Measurements from ENCODE around the gene SEPTIN3. TPM values are rescaled to one million over a fixed set of nuclear protein-coding genes. Genes with fewer than 3 reads are reported as not detected.

The SEPTIN3 gene
- total and polyA plus RNA-seq, 8 donors = 0.61 to 1.4 (median 0.72) TPM; not detected in 3

GRCh38 chr22:41951898-41952474 is 17.3 kb upstream of the SEPTIN3 start, which contains the start of gene SMIM45:
Gene SMIM45, plus strand, starts transcription at chr22:41952150.
- peak in 1 of 2 donors; percentile 74 for DNase-seq
- intact Hi-C loops (cut with DNase I; ENCODE audit: low total_unique reads) = no loop called here
- Histone ChIP-seq H3K4me3 (no peak within 1 kb of the TSS), H3K36me3 (no peaks in the 10 kb centered on the region), H3K27me3 (peaks cover 0 to 14% (median 0%) of the 10 kb centered on the region in 3 donors), H3K4me1 (peaks cover 3 to 9% (median 5%) of the 10 kb centered on the region in 4 donors), H3K9me3 (no peaks in the 10 kb centered on the region), H3K27ac (no peak within 1 kb of the TSS)
- no peak for TF ChIP-seq CTCF (IDR thresholded peaks at IDR 0.05)
- TF ChIP-seq POLR2A (IDR thresholded peaks at IDR 0.05) = no peak
- TF ChIP-seq EP300 (IDR thresholded peaks at IDR 0.05) = no peak
- WGBS, 5 donors = 55 to 72% (median 63%) methylated on average over 7 to 16 of the region's 16 CpGs

GRCh38 chr22:41952713-41953112 is 16.5 kb upstream of the SEPTIN3 start:
- H3K9me3 ChIP-seq = no peaks in the 10 kb centered on the region
- H3K27ac ChIP-seq = no peak overlapping the region
- DNase-seq = no peak
- H3K4me1 ChIP-seq = peaks cover under 1 to 7% (median 5%) of the 10 kb centered on the region in 4 donors
- H3K27me3 ChIP-seq = peaks cover 0 to 18% (median 0%) of the 10 kb centered on the region in 3 donors
- intact Hi-C loops (cut with DNase I; ENCODE audit: low total_unique reads) = no loop called here
- 84 to 94% (median 88%) methylated on average over 2 of the region's 2 CpGs for WGBS, 5 donors
- no peak overlapping the region for H3K4me3 ChIP-seq
- H3K36me3 ChIP-seq = no peaks in the 10 kb centered on the region
- TF ChIP-seq CTCF (IDR thresholded peaks at IDR 0.05) (no peak), EP300 (IDR thresholded peaks at IDR 0.05) (no peak), POLR2AphosphoS5 (IDR thresholded peaks at IDR 0.05) (no peak), POLR2A (IDR thresholded peaks at IDR 0.05) (no peak)

- intact Hi-C loops (cut with DNase I; ENCODE audit: low total_unique reads) = no loop called here
- Histone ChIP-seq H3K27ac (no peak overlapping the region), H3K9me3 (no peaks in the 10 kb centered on the region), H3K4me3 (peak overlapping the region; percentile 30 to 47 (median 34)), H3K36me3 (no peaks in the 10 kb centered on the region), H3K4me1 (peaks cover 4 to 21% (median 12%) of the 10 kb centered on the region in 4 donors), H3K27me3 (peaks cover 0 to 13% (median 0%) of the 10 kb centered on the region in 3 donors)
- 42 to 70% (median 52%) methylated on average over 15 to 23 of the region's 23 CpGs for WGBS, 5 donors
- no peak for TF ChIP-seq POLR2AphosphoS5 (IDR thresholded peaks at IDR 0.05)
- TF ChIP-seq POLR2A (IDR thresholded peaks at IDR 0.05) = no peak
- peak in 1 of 7 experiments; percentile 30 for TF ChIP-seq CTCF (IDR thresholded peaks at IDR 0.05)
- no peak for DNase-seq
Measured at GRCh38 chr22:41957941-41958556, 11.2 kb upstream of the SEPTIN3 start.

GRCh38 chr22:41963453-41964111 is 5.7 kb upstream of the SEPTIN3 start:
- H3K4me1 ChIP-seq = peaks cover 0 to 28% (median 14%) of the 10 kb centered on the region in 4 donors
- H3K4me3 ChIP-seq = no peak overlapping the region
- H3K27ac ChIP-seq = peak overlapping the region in 4 of 5 donors; percentile 14 to 41 (median 34)
- H3K36me3 ChIP-seq = no peaks in the 10 kb centered on the region
- no peak for TF ChIP-seq CTCF (IDR thresholded peaks at IDR 0.05)
- no peak for TF ChIP-seq POLR2A (IDR thresholded peaks at IDR 0.05)
- TF ChIP-seq POLR2AphosphoS5 (IDR thresholded peaks at IDR 0.05) = peak in 1 of 3 donors; percentile 18
- no peak for TF ChIP-seq EP300 (IDR thresholded peaks at IDR 0.05)
- H3K9me3 ChIP-seq = no peaks in the 10 kb centered on the region
- intact Hi-C loops (cut with DNase I; ENCODE audit: low total_unique reads) = no loop called here
- no peaks in the 10 kb centered on the region for H3K27me3 ChIP-seq
- DNase-seq = peak; percentile 41 to 65
- 50 to 64% (median 59%) methylated on average over 9 of the region's 9 CpGs for whole genome bisulfite sequencing, 5 donors

Measured in stomach (tissue), 9 donors.